Endothelial cell of umbilical vein (primary cell): ENCODE measurements around the gene INPP4B. TPM values are rescaled to one million over a fixed set of nuclear protein-coding genes. Genes with fewer than 3 reads are reported as not detected.

Experiments used
- BruUV-seq: library from RNA; stranded (reverse); fragments of 400-500 nt; replicated peaks from 2 replicates; lab custom pipeline; 2021; lab: Mats Ljungman, UMichigan
- CTCF ChIA-PET: fragments of 300-600, 350-600 bp; sonication (Branson Sonifier 250); formaldehyde crosslinking; loops from one replicate; lab custom pipeline; 2021; ENCODE audit warnings: antibody characterized with exemption, inconsistent platforms; lab: Charles Lee
- POLR2A ChIA-PET: fragments of 300-600, 350-600 bp; sonication (Branson Sonifier 250); formaldehyde crosslinking; loops from one replicate; lab custom pipeline; 2021; ENCODE audit warnings: antibody characterized with exemption, inconsistent platforms; lab: Charles Lee
- DNase-seq: peaks from one replicate; pipeline ENCODE4 v3.0.0-alpha.2; 2011; ENCODE audit warnings: low read depth, low spot score
- FAIRE-seq: peaks from 2 replicates; lab custom pipeline; 2011; peaks lifted over from hg19 to GRCh38; lab: Jason Lieb, UNC
- H2AFZ ChIP-seq: 2 replicates; pipeline ENCODE4 v1.6.0; 2012; ENCODE audit warnings: low read depth, low read length, control low read depth, inconsistent platforms
- H3K27ac ChIP-seq: 2 replicates; pipeline ENCODE4 v1.5.1; 2011; ENCODE audit warnings: low read depth, mild to moderate bottlenecking, control low read depth, low read length, moderate library complexity; ENCODE audit not compliant: insufficient read depth
- H3K27me3 ChIP-seq, 2 experiments: 2 replicates each; pipeline versions ENCODE4 v1.6.0 to v1.6.1; 2011; ENCODE audit warnings: low read length in 2 of 2, mixed read lengths in 1 of 2; ENCODE audit not compliant: control insufficient read depth in 2 of 2, insufficient read depth in 2 of 2
- H3K36me3 ChIP-seq, 2 experiments: 2 replicates in 1 of 2; 3 replicates in 1 of 2; pipeline ENCODE4 v1.5.1; 2011; ENCODE audit warnings: low read length in 2 of 2, mild to moderate bottlenecking in 1 of 2, moderate library complexity in 1 of 2; ENCODE audit not compliant: control insufficient read depth in 2 of 2, insufficient read depth in 2 of 2; ENCODE audit errors: extremely low read depth in 1 of 2
- H3K4me1 ChIP-seq: 3 replicates; pipeline ENCODE4 v1.5.1; 2011; ENCODE audit warnings: mild to moderate bottlenecking, low read length; ENCODE audit not compliant: control insufficient read depth, insufficient read depth; ENCODE audit errors: extremely low read depth
- H3K4me2 ChIP-seq: 2 replicates; pipeline ENCODE4 v1.6.1; 2011; ENCODE audit warnings: low read length, control low read depth, mixed read lengths; ENCODE audit not compliant: insufficient read depth
- H3K4me3 ChIP-seq, 3 experiments: fragments of 200-600 bp in 1 of 3; sonication (generic), shearing (Covaris generic) in 1 of 3; replicated peaks in 1 of 3; 2 replicates each; pipeline ENCODE4 v1.5.1; 2011 to 2016; ENCODE audit warnings: control low read depth in 3 of 3, low read length in 3 of 3, mild to moderate bottlenecking in 2 of 3, inconsistent platforms in 1 of 3, low read depth in 1 of 3, moderate library complexity in 1 of 3; ENCODE audit not compliant: insufficient read depth in 1 of 3
- H3K79me2 ChIP-seq: 2 replicates; pipeline ENCODE4 v1.6.0; 2012; ENCODE audit warnings: low read length, inconsistent platforms; ENCODE audit not compliant: control insufficient read depth, insufficient read depth
- H3K9ac ChIP-seq: replicated peaks from 2 replicates; pipeline ENCODE3; 2011; ENCODE audit warnings: low read length, control low read depth; ENCODE audit not compliant: insufficient read depth; ENCODE audit errors: extremely low read depth
- H3K9me1 ChIP-seq: replicated peaks from 3 replicates; pipeline ENCODE4 v1.6.0; 2011; ENCODE audit warnings: mild to moderate bottlenecking, low read length; ENCODE audit not compliant: control insufficient read depth, insufficient read depth; ENCODE audit errors: extremely low read depth
- H3K9me3 ChIP-seq: replicated peaks from 2 replicates; pipeline ENCODE4 v1.5.1; 2012; ENCODE audit warnings: low read length, inconsistent platforms; ENCODE audit not compliant: control insufficient read depth, insufficient read depth
- H4K20me1 ChIP-seq: replicated peaks from 2 replicates; pipeline ENCODE3; 2011; ENCODE audit warnings: mild to moderate bottlenecking, low read length; ENCODE audit not compliant: control insufficient read depth, insufficient read depth; ENCODE audit errors: extremely low read depth
- CTCF ChIP-seq, 2 donors: IDR thresholded peaks; 1 replicate in 1 of 2; 2 replicates in 1 of 2; pipeline ENCODE4 v1.5.1; 2011; ENCODE audit warnings: low read length in 2 of 2, mild to moderate bottlenecking in 2 of 2, moderate library complexity in 2 of 2, control low read depth in 1 of 2, inconsistent platforms in 1 of 2, low read depth in 1 of 2; ENCODE audit not compliant: insufficient read depth in 1 of 2; ENCODE audit errors: extremely low read depth in 1 of 2
- EZH2 ChIP-seq: IDR thresholded peaks from 2 replicates; pipeline ENCODE4 v1.6.1; 2012; ENCODE audit warnings: borderline replicate concordance, low read depth, mild to moderate bottlenecking, moderate library complexity, low read length, inconsistent platforms; ENCODE audit not compliant: severe bottlenecking
- FOS ChIP-seq: IDR thresholded peaks from 2 replicates; pipeline ENCODE4 v1.6.1; 2011; ENCODE audit warnings: mild to moderate bottlenecking, low read length, moderate library complexity, borderline replicate concordance; ENCODE audit not compliant: insufficient read depth
- GATA2 ChIP-seq: IDR thresholded peaks from 2 replicates; pipeline ENCODE4 v1.7.0; 2011; ENCODE audit warnings: low read depth, mild to moderate bottlenecking, moderate library complexity, mixed read lengths, low read length; ENCODE audit not compliant: insufficient read length, insufficient read depth
- JUN ChIP-seq: IDR thresholded peaks from 2 replicates; pipeline ENCODE4 v1.6.1; 2011; ENCODE audit warnings: borderline replicate concordance, low read depth; ENCODE audit not compliant: insufficient read length, insufficient read depth
- MAX ChIP-seq: IDR thresholded peaks from 2 replicates; pipeline ENCODE4 v1.6.1; 2011; ENCODE audit not compliant: insufficient read depth, insufficient read length
- MYC ChIP-seq: IDR thresholded peaks from one replicate; pipeline ENCODE4 v1.6.1; 2011; ENCODE audit warnings: mild to moderate bottlenecking, low read depth, low read length
- POLR2A ChIP-seq: IDR thresholded peaks from 2 replicates; pipeline ENCODE4 v1.6.1; 2012; ENCODE audit warnings: low read depth, mild to moderate bottlenecking, control low read depth, low read length
- POLR2AphosphoS5 ChIP-seq: IDR thresholded peaks from 2 replicates; pipeline ENCODE4 v1.6.1; 2012; ENCODE audit warnings: low read depth, mild to moderate bottlenecking, control low read depth, low read length, moderate library complexity; ENCODE audit not compliant: insufficient read depth
- dilution Hi-C: fragments of 300-500 bp; cut with MboI; formaldehyde crosslinking; loops from one replicate; pipeline ENCODE4 v1.15.0; 2019; ENCODE audit warnings: low sequenced_read_pairs; ENCODE audit not compliant: extremely low pct_ligation_motif_present
- intact Hi-C: fragments of 100-400 bp; cut with micrococcal nuclease; formaldehyde crosslinking; loops from one replicate; pipeline ENCODE4 v1.10.0; 2022
- polyA plus RNA-seq, 4 experiments: library from polyadenylated mRNA; depleted of rRNA in 3 of 4; stranded (reverse) in 3 of 4; unstranded in 1 of 4; fragments of >200 nt; gene quantifications; 2 replicates each; pipeline versions ENCODE4 v1.2.1 to v1.2.3, GENCODE V29; 2011 to 2012; ENCODE audit warnings: missing spikeins in 1 of 4
- total RNA-seq: library from RNA; stranded (reverse); gene quantifications from 2 replicates; pipeline ENCODE4 v1.2.3, GENCODE V29; 2021

INPP4B gene
- total and polyA plus RNA-seq, 2 donors (not counting 3 experiments of a cell fraction or from before 2014, with no cell fraction given) = 0.41 to 3.1 TPM

GRCh38 chr4:142274137-142274536 is 572.0 kb downstream of the INPP4B start:
- Histone ChIP-seq H3K9ac (no peak overlapping the region), H3K4me1 (peaks cover 10% of the 10 kb centered on the region), H3K9me1 (no peaks in the 10 kb centered on the region), H3K4me2 (no peak overlapping the region), H4K20me1 (no peaks in the 10 kb centered on the region), H3K27ac (no peak overlapping the region), H3K36me3 (no peaks in the 10 kb centered on the region), H3K9me3 (no peaks in the 10 kb centered on the region), H3K4me3 (no peak overlapping the region), H3K27me3 (no peaks in the 10 kb centered on the region), H2AFZ (no peak overlapping the region), H3K79me2 (no peaks in the 10 kb centered on the region)
- DNase-seq (no peak), FAIRE-seq (no peak)
- ChIA-PET POLR2A (no interaction called here), CTCF (interaction anchor here (0.8 to 1.3 kb wide), 2 partner anchors 9 kb away, joined by 3 to 8 read pairs; no protein-coding TSS in a partner anchor)
- dilution Hi-C loops (no loop called here), intact Hi-C loops (no loop called here)
- BruUV-seq = no TSS peak
- TF ChIP-seq POLR2A (no peak), GATA2 (no peak), MAX (no peak), JUN (no peak), FOS (peak; percentile 24), POLR2AphosphoS5 (no peak), MYC (no peak), EZH2 (no peak)

- H3K79me2 ChIP-seq = no peaks in the 10 kb centered on the region
- dilution Hi-C loops = no loop called here
Observed at GRCh38 chr4:142272452-142272851, 573.6 kb downstream of the INPP4B start.

More at GRCh38 chr4:142272452-142272851, 573.6 kb downstream of the INPP4B start:
- BruUV-seq = no TSS peak
- no peaks in the 10 kb centered on the region for H3K36me3 ChIP-seq
- H3K27ac ChIP-seq = no peak overlapping the region
- no peaks in the 10 kb centered on the region for H3K9me1 ChIP-seq
- ChIA-PET CTCF (interaction anchor here (1.7 kb wide), 1 partner anchor 11 kb away, joined by 6 read pairs; no protein-coding TSS in a partner anchor), POLR2A (no interaction called here)
- no peak overlapping the region for H3K4me3 ChIP-seq
- H3K9me3 ChIP-seq = no peaks in the 10 kb centered on the region
- FAIRE-seq (no peak), DNase-seq (no peak)
- H3K9ac ChIP-seq = no peak overlapping the region
- no peak overlapping the region for H2AFZ ChIP-seq
- H3K27me3 ChIP-seq = no peaks in the 10 kb centered on the region
- H3K4me1 ChIP-seq = peaks cover 10% of the 10 kb centered on the region
- intact Hi-C loops = no loop called here
- H4K20me1 ChIP-seq = no peaks in the 10 kb centered on the region
- TF ChIP-seq POLR2A (no peak), MAX (no peak), EZH2 (no peak), FOS (no peak), CTCF (IDR thresholded peaks at IDR 0.05; ENCODE audit: extremely low read depth in 1 of 2, insufficient read depth in 1 of 2, low read depth in 1 of 2, low read length in 2 of 2) (no peak), POLR2AphosphoS5 (no peak), MYC (no peak), JUN (no peak), GATA2 (no peak)
- H3K4me2 ChIP-seq = no peak overlapping the region
